ENCODE results near the gene NF2. TPM values are rescaled to one million over a fixed set of nuclear protein-coding genes. Genes with fewer than 3 reads are reported as not detected.

Gene NF2
- total and polyA plus RNA-seq, 4 donors: 8.9 to 49.7 (median 16.3) TPM

- H3K9me3 ChIP-seq (ENCODE audit: control insufficient read depth in 4 of 4, insufficient read depth in 3 of 4, low read length in 3 of 4): no peaks in the 10 kb centered on the region
- TF ChIP-seq, protein P1, sequence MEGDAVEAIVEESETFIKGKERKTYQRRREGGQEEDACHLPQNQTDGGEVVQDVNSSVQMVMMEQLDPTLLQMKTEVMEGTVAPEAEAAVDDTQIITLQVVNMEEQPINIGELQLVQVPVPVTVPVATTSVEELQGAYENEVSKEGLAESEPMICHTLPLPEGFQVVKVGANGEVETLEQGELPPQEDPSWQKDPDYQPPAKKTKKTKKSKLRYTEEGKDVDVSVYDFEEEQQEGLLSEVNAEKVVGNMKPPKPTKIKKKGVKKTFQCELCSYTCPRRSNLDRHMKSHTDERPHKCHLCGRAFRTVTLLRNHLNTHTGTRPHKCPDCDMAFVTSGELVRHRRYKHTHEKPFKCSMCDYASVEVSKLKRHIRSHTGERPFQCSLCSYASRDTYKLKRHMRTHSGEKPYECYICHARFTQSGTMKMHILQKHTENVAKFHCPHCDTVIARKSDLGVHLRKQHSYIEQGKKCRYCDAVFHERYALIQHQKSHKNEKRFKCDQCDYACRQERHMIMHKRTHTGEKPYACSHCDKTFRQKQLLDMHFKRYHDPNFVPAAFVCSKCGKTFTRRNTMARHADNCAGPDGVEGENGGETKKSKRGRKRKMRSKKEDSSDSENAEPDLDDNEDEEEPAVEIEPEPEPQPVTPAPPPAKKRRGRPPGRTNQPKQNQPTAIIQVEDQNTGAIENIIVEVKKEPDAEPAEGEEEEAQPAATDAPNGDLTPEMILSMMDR (IDR thresholded peaks at IDR 0.05; ENCODE audit: control extremely low read depth, extremely low read depth): no peak
- 91 to 94% methylated on average over 7 of the region's 7 CpGs for WGBS, 2 donors
- no peaks in the 10 kb centered on the region for H3K27me3 ChIP-seq (ENCODE audit: control insufficient read depth in 3 of 3, insufficient read depth in 3 of 3, low read length in 2 of 3)
- no peak overlapping the region for H3K9ac ChIP-seq (ENCODE audit: insufficient read depth in 1 of 2, low read length in 2 of 2)
- no peaks in the 10 kb centered on the region for H3K4me1 ChIP-seq (ENCODE audit: control insufficient read depth in 5 of 5, insufficient read depth in 5 of 5, low read length in 5 of 5)
- no peak for DNase-seq
- no peak overlapping the region for H3K4me3 ChIP-seq
- H3K36me3 ChIP-seq (ENCODE audit: control insufficient read depth in 4 of 4, insufficient read depth in 4 of 4, low read length in 4 of 4): peaks cover 0 to 5% (median 1%) of the 10 kb centered on the region in 4 donors
- ATAC-seq (ENCODE audit: insufficient read depth, low FRiP score): no peak
- H3K27ac ChIP-seq (ENCODE audit: low read depth in 1 of 2, low read length in 1 of 2): no peak overlapping the region
Observed at GRCh38 chr22:29574762-29575450, 28.5 kb upstream of the NF2 start.

- no peak for ATAC-seq (ENCODE audit: insufficient read depth, low FRiP score)
- peak in 1 of 3 donors; percentile 6 for DNase-seq
- WGBS, 2 donors: 81 to 82% methylated on average over 10 of the region's 10 CpGs
- H3K9ac ChIP-seq (ENCODE audit: insufficient read depth in 1 of 2, low read length in 2 of 2): no peak overlapping the region
- H3K4me1 ChIP-seq (ENCODE audit: control insufficient read depth in 5 of 5, insufficient read depth in 5 of 5, low read length in 5 of 5): peaks cover 0 to 7% (median 0%) of the 10 kb centered on the region in 5 donors
- no peaks in the 10 kb centered on the region for H3K36me3 ChIP-seq (ENCODE audit: control insufficient read depth in 4 of 4, insufficient read depth in 4 of 4, low read length in 4 of 4)
- no peak overlapping the region for H3K4me3 ChIP-seq
- H3K27ac ChIP-seq (ENCODE audit: low read depth in 1 of 2, low read length in 1 of 2): no peak overlapping the region
- TF ChIP-seq, protein P1 (IDR thresholded peaks at IDR 0.05; ENCODE audit: control extremely low read depth, extremely low read depth): no peak
- H3K9me3 ChIP-seq (ENCODE audit: control insufficient read depth in 4 of 4, insufficient read depth in 3 of 4, low read length in 3 of 4): no peaks in the 10 kb centered on the region
- no peaks in the 10 kb centered on the region for H3K27me3 ChIP-seq (ENCODE audit: control insufficient read depth in 3 of 3, insufficient read depth in 3 of 3, low read length in 2 of 3)
Observed at GRCh38 chr22:29578462-29579200, 24.8 kb upstream of the NF2 start.

- WGBS, 2 donors: 38 to 39% methylated on average over 8 of the region's 8 CpGs
- Histone ChIP-seq H3K27me3 (ENCODE audit: control insufficient read depth in 3 of 3, insufficient read depth in 3 of 3, low read length in 2 of 3) (no peaks in the 10 kb centered on the region), H3K36me3 (ENCODE audit: control insufficient read depth in 4 of 4, insufficient read depth in 4 of 4, low read length in 4 of 4) (no peaks in the 10 kb centered on the region), H3K9ac (ENCODE audit: insufficient read depth in 1 of 2, low read length in 2 of 2) (peak overlapping the region in 1 of 2 donors; percentile 63), H3K27ac (ENCODE audit: low read depth in 1 of 2, low read length in 1 of 2) (peak overlapping the region in 1 of 2 donors; percentile 18), H3K4me1 (ENCODE audit: control insufficient read depth in 5 of 5, insufficient read depth in 5 of 5, low read length in 5 of 5) (peaks cover 0 to 7% (median 0%) of the 10 kb centered on the region in 5 donors), H3K9me3 (ENCODE audit: control insufficient read depth in 4 of 4, insufficient read depth in 3 of 4, low read length in 3 of 4) (no peaks in the 10 kb centered on the region), H3K4me3 (peak overlapping the region; percentile 81)
- TF ChIP-seq, protein P1 (IDR thresholded peaks at IDR 0.05; ENCODE audit: control extremely low read depth, extremely low read depth): no peak
- ATAC-seq (ENCODE audit: insufficient read depth, low FRiP score): peak; percentile 6
- DNase-seq: peak in 2 of 3 donors; percentile 27 to 36
Observed at GRCh38 chr22:29580200-29580810, 23.1 kb upstream of the NF2 start.

All from lung (tissue), 12 donors.